MM.1S (cell line): Measurements from ENCODE around the gene IGFBP2.

Experiments
- CTCF ChIP-seq: fragments of 300-600 bp; sonication (generic); IDR thresholded peaks from 2 replicates; pipeline ENCODE4 v1.5.1; 2016; ENCODE audit warnings: antibody characterized with exemption, low read length, mixed read lengths
- EZH2 ChIP-seq: fragments of 300-600 bp; sonication (generic); optimal IDR thresholded peaks from 2 replicates; pipeline ENCODE3; 2017; ENCODE audit warnings: low read depth, mild to moderate bottlenecking, antibody characterized with exemption, low read length, mixed read lengths

DNA sequence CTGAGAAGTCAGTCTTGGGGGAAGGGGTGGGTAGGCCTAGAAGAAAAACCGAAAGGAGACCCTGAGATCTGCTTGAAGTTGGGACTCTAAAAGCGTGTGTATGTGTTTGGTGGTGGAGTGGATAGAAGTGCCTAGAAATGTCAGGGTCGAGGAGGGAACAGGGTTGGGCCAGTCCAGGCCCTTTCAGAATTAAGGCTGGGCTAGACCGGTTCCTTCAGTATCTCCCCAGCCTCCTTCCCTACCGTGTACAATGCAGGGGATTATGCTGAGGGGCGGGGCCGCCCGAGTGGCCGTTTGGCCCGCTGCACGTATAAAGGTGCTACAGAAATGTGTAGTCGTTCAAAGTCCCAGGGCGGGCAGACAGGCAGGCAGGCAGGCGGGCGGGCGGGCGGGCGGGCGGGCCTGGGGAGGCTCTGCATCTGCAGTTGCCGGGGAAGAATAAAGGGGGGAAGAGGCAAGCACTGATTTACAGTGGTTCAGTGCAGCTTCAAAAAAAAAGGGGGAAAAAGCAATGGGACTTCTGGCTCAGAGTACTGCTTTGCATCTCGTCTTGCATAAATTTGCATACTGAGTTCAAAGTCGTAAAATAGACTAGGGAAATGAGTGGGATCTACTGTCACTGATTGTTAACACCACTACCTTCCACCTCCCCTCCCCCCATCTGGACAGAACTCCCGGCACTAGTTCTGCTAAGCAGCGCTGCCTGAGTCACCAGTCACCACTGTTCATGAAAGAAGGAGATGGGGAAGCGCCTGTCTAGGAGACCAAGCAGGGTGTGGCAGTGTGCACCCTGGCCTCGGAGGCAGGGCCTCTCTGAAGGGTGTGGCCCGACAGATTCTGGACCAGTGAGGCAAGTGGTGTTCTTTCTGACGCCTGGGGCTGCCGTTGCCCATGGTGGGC lies 3.6 kb downstream of the IGFBP2 start:
- TF ChIP-seq EZH2 = no peak
- no peak for TF ChIP-seq CTCF
